Endothelial cell of umbilical vein (primary cell): ENCODE results near the gene DMD.

ENCODE experiments used
- EZH2 ChIP-seq: IDR thresholded peaks from 2 replicates; pipeline ENCODE4 v1.6.1; 2012; ENCODE audit warnings: borderline replicate concordance, low read depth, mild to moderate bottlenecking, moderate library complexity, low read length, inconsistent platforms; ENCODE audit not compliant: severe bottlenecking
- JUN ChIP-seq: IDR thresholded peaks from 2 replicates; pipeline ENCODE4 v1.6.1; 2011; ENCODE audit warnings: borderline replicate concordance, low read depth; ENCODE audit not compliant: insufficient read length, insufficient read depth
- POLR2A ChIP-seq: IDR thresholded peaks from 2 replicates; pipeline ENCODE4 v1.6.1; 2012; ENCODE audit warnings: low read depth, mild to moderate bottlenecking, control low read depth, low read length
- POLR2AphosphoS5 ChIP-seq: IDR thresholded peaks from 2 replicates; pipeline ENCODE4 v1.6.1; 2012; ENCODE audit warnings: low read depth, mild to moderate bottlenecking, control low read depth, low read length, moderate library complexity; ENCODE audit not compliant: insufficient read depth
- TF ChIP-seq, protein P1 (sequence below), 2 donors: IDR thresholded peaks; 1 replicate in 1 of 2; 2 replicates in 1 of 2; pipeline ENCODE4 v1.5.1; 2011; ENCODE audit warnings: low read length in 2 of 2, mild to moderate bottlenecking in 2 of 2, moderate library complexity in 2 of 2, control low read depth in 1 of 2, inconsistent platforms in 1 of 2, low read depth in 1 of 2; ENCODE audit not compliant: insufficient read depth in 1 of 2; ENCODE audit errors: extremely low read depth in 1 of 2

DNA sequence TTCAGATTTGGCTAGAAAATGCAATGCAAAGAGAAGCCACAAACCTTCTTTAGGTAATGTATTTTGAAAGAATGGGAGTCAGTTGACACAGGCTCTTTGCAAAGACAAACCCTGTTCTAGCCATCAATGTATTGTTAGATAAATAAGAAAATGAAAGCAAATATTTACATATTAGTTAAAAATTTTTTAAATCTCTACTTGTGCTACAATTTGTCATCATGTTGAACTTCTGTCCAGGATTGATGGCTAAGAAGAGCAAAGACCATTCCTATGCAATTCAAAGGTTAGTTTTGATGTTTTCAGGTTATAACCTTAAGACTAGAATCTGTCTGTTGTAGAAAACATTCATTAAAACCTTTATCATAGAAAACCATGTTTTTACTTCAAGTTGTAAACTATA is 1350.7 kb downstream of the DMD start:
- TF ChIP-seq JUN (no peak), POLR2AphosphoS5 (no peak), EZH2 (no peak), POLR2A (no peak)
- TF ChIP-seq, protein P1, sequence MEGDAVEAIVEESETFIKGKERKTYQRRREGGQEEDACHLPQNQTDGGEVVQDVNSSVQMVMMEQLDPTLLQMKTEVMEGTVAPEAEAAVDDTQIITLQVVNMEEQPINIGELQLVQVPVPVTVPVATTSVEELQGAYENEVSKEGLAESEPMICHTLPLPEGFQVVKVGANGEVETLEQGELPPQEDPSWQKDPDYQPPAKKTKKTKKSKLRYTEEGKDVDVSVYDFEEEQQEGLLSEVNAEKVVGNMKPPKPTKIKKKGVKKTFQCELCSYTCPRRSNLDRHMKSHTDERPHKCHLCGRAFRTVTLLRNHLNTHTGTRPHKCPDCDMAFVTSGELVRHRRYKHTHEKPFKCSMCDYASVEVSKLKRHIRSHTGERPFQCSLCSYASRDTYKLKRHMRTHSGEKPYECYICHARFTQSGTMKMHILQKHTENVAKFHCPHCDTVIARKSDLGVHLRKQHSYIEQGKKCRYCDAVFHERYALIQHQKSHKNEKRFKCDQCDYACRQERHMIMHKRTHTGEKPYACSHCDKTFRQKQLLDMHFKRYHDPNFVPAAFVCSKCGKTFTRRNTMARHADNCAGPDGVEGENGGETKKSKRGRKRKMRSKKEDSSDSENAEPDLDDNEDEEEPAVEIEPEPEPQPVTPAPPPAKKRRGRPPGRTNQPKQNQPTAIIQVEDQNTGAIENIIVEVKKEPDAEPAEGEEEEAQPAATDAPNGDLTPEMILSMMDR (IDR thresholded peaks at IDR 0.05; ENCODE audit: extremely low read depth in 1 of 2, insufficient read depth in 1 of 2, low read depth in 1 of 2, low read length in 2 of 2) = no peak
